Kasumi-1 (cell line): ENCODE results near the gene CIAO3.

Experiments
- DNase-seq, 2 experiments: peaks; one replicate each; lab custom pipeline; 2025; lab: John Stamatoyannopoulos, UW

CIAO3 gene

DNA sequence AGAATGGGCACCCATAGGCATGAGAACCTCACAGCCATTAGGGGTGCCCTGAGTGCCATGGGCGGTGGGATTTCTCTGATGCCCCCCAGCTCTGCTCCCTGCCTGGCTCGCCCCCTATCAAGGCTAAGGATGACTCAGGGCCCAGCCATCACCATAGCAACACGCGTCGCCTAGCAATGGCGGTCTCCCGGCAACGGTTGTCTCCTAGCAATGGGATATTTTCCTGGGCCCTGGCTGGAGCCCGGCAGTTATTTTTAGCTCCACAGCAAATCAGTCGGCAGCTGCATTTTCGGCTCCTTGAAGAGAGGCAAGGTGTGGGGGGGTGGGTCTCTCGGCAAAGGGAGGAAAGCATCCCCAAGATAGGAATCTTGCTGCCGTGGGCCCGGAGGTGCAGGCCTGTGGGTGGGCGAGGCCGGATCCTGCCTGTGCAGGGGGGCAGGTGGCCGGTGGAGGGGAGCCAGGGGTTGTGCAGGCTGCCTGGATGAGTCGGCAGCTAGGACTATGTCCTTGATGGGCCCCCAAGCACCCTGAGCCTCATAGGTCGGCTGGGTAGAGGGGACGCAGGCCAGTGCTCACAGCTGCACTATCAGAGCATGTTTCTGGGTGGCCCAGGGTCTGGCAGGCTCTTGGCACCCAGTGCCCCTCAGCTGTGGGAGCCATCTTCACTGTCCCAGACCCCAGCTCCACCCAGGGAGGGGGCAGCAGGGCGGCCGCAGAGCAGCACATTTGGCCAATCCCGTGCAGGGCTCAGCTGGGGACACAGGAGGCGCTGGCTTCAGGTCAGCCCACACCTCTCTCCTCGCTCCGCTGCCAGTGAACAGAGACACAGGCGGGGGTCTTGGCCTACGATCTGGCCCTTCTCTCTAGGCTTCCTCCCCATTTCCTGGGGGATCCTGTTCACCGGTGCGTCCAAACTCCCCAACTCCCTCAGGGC is 31.0 kb downstream of the CIAO3 start:
- DNase-seq = no peak

DNA sequence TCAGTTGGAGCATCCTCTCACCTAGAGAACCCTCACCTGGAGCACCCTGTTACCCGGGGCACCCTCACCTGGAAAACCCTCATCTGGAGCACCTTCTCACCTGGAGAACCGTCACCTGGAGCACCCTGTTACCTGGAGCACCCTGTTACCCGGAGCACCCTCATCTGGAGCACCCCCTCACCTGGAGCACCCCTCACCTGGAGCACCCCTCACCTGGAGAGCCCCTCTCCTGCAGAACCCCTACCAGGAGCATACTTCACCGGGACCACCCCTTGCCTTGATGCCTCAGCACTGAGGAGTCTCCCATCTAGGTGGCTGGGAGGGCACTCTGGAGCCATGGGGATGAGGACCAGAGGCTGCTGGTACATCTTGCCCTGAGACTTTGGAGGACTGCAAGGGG is 31.8 kb downstream of the CIAO3 start:
- no peak for DNase-seq

DNA sequence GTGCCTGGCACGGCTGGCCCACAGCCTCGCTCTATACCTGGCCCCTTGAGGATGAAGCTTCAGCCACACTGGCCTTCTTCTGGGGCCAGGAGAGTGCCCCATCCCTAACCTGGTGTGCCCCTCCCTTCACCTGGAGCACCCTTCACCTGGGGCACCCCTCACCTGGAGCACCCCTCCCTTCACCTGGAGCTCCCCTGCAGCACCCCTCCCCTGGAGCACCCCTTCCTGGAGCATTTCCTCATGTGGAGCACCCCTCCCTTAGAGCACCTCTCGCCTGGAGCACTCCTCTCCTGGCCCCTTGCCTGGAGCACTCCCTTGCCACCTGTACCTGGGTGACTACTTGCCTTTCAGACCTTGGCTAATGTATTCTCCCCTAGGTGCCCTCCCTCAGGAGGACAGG is 32.8 kb downstream of the CIAO3 start:
- no peak for DNase-seq

DNA sequence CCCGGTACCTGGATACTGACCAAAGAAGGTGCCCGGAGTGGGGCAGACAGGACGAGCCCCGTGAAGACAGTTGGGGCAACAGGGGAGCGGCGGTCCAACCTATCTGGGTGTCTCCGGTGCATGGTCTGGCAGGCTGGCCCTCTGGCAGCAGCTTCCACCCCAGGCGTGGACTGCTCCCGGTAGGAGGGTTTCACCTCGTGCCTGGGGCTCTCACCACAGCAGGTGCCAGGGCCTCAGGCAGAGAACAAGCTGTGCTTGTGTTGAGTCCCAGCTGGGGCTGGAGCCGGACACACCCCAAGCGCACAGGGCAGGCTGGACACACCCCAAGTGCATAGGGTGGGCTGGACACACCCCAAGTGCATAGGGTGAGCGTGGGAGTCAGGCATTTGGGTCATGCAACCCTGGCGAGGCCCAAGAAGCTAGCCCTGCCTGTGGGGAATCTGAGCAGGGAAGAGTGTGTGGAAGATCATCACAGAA is 33.7 kb downstream of the CIAO3 start:
- DNase-seq = no peak

DNA sequence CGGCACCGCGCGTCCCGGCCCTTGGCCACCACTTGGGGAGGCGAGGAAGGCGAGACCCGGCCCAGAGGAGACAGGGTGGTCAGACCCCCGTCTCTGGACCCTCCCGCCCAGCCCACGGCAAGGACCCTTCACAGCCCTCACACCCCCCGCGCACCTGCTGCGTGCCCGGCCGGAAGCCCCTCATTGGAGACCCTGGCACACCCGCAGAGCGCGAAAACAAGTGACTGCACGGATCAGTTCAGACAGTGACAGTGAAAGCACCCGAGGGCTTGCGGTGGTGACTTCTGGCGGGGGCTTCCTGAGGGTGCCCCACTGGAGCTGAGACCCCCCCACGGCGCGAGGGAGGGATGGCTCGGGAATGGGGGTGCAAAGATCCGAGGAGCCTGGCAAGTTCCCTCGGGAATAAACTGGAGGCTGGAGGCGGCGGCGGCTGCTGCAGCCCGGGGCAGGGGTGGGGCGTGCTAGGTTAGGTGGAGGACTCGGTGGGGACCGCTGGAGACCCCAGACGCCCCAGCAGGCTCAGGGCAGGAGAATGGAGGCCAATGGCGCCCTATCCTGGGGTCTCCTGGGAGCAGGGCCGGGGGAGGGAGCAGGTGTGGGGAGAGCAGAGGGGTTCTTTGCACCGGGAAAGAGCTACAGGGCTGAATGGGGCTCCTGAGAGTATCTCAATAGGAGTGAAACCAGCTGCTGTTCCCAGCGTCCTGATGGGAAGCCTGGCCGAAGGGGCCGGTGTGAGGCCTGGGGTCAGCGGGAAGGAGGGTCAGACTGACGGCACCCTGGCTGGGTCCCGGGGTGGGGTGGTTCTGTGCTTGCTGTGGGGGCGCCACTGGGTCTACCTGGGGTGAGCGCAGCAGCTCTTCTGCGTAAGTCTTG is 34.4 kb downstream of the CIAO3 start:
- DNase-seq = peak; percentile 20 to 25

DNA sequence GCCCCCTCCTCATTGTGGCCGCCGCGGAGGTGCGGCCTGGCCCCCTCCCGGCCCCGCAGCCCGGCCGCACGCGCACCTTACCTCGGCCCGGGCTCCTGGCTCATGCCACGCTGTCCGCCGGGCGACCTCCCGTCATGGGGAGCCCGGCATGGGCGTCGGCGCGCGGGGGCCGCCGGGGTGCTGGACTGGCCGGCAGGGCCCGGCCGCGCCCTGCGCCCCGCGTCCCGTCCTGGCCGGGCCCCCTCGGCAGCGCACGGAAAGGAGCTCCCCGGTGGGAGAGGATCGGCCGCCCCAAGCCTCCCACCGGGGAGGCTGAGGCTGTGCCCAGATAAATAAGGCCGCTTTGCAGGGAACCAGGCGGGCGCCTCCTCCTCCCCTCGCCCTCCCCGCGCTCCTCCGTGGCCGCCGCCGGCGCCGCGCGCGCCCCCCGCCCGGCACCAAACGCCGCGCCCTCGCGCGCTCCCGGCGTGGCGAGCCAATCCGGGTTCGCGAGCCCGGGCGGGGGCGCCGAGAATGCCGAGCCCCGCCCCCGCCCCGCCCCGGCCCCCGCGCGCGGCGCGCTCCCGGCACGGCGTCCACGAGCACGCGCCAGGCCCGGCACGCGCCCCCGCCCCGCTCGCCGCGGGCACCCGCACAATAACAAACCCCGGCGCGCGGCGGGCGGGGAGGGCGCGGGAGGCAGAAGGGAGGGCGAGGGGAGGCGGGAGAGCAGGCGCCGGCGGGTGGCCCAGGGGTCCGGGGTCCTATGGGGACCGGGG is 35.2 kb downstream of the CIAO3 start, which contains the start of gene FBXL16:
Gene FBXL16 (minus strand): TSS at position 371 of the 758 bp plus-strand sequence. CDS start 8,396 bp downstream, outside the sequence.
- no peak for DNase-seq

DNA sequence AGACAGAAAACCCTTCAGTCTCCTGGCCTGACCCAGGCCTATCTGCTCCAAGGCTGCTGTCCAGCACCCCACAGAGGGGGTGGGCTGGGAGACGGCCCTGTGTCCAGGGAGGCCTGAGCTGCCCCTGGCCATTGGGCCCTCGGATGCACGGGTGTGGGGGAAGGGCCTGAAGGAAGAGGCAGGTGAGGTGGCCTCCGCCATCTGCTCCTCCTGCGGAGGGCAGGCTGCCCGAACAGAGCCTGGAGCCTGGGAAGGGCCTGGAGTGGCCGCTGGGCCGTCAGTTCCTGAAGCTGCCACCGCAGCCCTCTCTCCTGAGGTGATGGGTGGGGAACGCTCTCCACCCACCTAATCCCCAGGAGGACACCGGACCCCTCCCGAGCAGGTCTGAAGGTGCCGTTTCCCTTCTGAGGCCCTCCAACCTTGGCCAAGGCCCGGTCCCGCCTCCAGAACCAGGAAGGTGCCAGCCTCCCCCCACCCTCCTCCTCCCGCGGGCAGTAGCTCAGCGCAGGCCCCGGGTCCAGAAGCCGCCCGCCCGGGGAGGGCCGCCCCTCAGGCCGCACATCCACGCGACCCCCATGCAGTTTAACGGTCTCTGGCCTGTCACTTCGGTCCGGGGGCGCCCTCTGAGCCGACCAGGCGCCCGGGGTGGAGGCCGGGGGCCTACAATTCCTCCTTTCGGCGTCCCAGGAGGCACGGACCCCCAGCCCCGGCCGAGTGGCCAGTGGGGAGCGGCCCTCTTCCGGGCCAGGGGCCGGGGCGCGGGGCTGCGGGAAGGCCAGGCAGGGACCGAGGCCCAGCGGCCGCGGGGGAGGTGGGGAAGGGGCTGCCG is 36.0 kb downstream of the CIAO3 start:
- no peak for DNase-seq

DNA sequence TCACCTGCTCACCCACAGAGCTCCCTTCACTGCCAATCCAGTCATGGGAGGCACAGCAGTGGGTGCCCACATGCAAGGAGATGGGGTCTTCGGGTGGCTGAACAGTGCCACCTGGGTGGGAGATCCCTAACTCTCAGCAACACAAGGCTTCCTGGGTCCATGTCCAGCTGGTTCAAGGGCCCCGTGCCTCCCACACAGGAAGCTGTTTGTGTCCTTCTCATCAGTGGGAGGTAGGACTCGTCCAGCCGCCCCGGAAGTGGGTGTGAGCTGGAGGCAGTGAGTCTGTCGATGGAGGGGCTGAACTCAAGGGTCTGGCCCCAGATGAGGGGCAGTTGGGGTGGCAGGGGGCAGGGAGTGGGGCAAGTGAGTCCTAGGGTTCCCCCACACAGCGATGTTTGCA is 36.8 kb downstream of the CIAO3 start:
- DNase-seq = no peak

DNA sequence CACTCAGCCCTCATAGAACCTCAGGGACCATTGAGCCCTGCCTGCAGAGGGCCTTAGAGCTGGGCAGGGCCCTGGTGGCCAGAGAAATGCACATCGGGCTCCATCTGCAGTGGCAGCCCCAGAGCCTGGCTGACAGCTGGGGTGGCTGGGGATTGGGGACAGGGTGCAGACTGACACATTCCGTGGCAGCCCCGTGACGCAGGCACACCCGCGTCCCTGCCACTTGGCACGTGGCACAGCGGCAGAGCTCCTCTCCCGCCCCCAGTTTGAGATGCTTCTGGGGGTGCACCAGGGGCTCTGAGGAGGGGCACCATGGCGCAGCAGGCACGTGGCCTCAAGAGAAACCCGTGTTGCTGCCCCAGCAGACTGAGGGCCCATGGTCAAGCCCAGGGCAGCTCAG is 37.4 kb downstream of the CIAO3 start:
- no peak for DNase-seq

DNA sequence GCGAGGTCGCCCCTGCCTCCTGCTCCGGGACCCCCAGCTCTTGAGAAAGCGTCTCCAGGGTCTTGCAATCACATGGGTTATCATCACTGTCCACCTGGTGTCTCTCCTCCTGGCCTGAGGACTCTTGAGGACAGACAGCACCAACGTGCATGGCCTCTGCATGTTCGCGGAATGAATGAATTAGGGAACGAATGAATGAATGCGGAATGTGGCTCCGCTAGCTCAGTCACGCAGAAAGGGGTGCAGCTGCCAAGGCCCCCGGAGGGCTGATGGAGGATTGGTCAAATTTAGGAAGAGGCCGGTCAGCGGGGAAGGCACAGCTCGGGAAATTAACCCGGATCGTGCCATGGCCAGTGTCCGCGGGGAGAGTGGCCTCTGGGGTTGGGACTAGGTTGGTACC is 38.5 kb downstream of the CIAO3 start:
- DNase-seq = no peak

DNA sequence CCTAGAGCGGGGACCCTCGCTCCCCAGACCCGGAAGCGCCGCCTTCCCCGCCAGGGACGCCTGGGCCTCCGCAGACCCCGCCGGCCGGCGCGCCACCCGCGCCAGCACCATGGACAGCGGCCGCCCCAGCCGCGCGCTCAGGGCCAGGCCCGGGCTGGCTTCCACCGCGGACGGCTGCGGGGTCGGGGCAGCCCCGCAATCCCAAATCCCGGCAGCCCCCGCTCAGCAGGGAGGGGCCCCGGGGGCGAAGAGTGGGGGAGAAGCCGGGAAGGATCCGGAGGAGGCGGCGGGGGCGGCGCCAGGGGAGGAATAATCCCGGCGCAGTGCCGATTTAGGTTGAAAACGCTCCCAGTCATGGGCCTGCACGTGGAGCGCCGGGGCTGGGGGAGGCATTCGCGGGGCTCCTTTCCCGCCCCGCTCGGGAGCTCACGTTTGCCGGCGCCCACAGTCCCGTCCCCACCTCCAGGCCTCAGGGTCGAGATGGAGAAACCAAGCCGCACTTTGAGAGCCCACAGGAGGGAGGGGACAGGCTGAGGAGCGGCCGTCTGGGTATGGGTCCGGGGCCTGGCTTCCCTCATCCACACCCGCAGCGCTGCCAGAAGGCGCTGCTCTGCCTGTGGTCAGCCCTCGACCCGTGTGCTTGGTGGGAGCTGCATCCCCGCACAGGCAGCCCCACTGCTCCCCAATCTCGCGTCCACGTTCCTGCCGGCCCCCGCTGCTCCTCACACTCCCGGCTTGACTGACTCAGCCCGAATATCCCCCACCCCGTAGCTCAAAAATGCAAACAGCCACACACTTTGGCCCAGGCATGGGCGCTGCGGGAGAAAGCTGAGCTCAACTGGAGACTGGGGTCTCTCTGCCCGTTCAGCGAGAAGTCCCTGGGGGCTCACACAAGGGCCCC is 39.9 kb downstream of the CIAO3 start:
- no peak for DNase-seq

DNA sequence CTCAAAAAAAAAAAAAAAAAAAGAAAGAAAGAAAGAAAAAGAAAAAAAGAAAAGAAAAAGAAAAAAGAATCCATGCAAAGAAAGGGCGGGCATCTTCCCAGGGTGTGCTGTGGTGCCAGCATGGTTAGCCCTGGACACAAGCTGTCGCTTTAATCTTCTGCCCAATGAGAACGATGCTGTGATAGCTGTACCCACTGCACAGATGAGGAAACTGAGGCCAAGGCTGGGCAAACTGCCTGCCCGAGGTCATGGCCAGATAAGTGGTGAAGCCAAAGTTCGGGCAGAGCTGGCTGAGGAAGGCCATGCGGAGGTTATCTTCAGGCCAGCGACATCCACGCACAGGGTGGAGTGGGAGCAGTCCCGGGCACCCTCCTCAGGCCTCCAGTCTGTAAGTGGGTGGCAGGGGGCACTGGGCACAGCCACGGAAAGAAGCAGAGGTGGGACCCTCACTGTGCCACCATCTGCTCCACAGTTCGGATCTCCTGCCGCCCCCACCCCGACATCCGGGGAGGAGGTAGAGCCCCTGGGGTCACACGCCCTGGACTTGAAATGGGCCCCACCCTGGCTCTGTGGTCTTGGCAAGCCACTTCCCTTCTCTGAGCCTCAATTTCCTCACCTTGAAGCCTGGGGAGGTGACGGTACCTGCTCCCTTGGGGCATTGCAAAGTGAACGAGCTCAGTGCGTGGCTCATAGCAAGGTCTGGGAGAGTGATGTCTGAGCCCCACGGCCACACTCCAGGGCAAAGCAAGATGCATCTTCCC is 41.7 kb downstream of the CIAO3 start:
- DNase-seq = no peak

DNA sequence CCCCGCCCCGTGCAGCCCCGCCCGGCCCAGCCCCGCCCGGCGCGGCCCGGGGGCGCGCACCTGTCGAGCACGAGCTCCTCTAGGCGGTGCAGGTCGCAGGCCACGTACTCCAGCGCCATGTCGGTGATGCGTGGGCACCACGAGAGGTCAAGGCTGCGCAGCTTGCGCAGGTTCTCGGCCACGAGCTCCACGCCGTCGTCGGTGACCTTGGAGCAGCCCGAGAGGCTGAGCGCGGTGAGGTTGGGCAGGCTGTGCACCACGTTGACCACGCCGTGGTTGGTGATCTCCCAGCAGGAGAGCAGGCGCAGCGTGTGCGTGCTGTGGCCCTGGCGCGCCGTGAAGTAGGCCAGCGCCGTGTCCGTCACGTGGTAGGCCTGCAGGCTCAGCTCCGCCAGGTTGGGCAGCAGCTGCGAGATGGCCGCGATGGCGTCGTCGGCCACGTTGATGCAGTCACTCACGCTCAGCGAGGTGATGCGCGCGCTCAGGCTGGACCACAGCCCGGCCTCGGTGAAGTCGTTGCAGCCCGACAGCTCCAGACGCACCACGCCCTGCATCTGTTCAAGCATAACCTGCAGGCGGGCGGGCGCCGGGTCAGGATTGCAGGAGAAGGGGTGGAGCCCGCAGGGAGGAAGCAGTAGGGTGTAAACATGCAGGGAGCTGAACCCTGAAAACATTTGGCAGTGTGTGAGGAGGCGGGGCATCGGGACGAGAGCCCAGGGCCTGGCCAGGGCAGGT is 45.3 kb downstream of the CIAO3 start:
- DNase-seq = no peak

DNA sequence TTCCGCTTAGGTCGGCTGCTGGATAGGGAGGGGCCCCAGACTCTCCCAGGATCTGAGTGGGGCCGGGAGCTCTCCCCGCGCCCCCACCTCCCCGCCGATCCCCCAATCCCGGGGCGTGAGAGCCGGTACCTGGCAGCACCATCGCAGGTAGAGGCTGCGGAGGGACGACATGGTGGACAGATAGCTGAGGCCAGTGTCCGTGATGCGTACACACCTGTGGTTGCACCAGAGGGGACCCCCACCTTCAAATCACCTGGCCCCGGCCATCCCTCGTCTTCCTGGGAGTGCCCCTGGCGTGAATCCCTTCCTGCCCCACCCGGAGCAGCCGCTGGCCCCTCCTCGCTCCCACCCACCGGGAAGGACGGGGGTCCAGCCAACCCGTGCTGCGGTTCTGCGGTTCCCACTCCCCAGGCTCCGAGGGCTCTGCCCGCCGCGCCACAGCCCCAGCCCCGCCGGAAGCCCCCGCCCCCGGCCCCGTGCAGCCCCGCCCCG is 45.9 kb downstream of the CIAO3 start:
- no peak for DNase-seq

DNA sequence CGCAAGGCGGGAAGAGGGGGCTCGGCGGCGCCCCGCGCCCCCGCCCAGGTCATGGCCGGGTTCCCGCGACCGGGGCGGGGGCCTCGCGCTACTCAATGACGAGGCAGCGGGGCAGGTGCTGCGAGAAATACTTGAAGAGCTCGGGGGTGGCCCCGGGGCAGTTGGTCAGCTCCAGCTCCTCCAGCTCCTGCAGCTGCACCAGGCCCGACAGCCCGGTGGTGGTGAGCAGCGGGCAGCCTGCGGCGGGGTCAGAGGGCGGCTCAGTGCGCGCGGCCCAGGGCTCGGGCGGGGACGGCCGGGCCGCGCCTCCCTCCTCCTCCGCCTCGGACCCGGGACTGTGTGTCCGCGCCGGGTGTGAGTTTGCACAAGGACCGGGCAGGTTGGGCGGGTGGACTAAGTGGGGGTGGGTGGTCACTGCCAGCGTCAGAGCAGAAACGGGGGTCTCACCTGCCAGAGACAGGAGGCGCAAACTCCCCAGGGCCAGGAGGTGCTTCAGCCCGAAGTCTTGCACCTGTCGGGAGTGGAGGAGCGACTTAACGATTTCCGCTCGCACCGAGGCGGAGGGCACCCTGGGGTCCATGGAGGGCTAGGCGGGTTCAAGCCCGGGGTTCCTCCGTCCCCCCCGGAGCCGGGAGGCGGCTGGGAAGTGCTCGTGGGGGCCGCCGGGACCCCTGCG is 46.5 kb downstream of the CIAO3 start:
- no peak for DNase-seq

DNA sequence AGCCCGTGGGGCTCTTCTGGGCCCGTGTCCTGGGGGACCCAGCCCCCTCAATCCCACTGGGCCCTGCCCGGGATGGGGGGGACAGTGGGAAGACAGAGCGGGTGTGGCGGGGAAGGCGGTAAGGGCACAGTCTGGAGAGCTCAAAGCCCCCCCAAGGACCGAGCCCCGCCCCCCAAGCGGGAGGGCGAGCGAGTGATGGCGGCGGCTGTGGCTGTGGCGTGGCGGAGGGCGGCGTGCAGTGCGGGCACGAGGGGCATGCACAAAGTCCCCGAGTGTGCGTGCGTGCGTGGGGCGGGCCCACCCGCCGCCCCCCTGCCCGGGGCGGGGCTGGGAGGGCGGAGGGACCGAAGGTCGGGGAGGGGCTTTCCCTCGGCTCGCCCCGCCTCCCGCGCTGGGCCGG is 47.0 kb downstream of the CIAO3 start:
- DNase-seq = no peak

DNA sequence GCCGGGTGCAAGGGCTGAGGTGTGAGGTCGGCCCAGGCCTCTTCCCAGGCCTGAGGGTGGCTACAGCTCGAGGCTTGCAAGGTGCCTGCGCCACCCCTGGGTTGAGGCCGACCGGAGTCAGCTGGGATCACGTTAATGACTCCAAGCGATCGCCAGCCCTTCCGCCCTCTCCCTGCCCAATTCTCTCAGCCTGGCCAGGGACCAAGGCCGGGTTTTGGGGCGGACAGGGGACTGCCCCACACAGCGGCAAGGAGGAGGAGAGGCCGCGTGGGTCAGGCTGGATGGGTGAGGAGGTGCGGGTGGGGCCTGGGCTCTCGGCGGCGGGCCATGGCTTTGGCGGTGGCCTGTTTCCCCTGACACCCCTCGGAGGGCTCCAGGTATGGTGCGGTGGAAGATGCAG is 47.4 kb downstream of the CIAO3 start:
- no peak for DNase-seq
